ENCODE results near the gene SLC30A10.
"Not testable (repeated sequence)": the region's sequence is repeated elsewhere in the genome, so short reads cannot be mapped to it uniquely, and the experiment has no call there.

The SLC30A10 gene

GRCh38 chr1:219888667-219889066, 39.7 kb downstream of the SLC30A10 start:
- not testable (repeated sequence) for DNase-seq

GRCh38 chr1:219885680-219886079, 42.7 kb downstream of the SLC30A10 start:
- no peak for DNase-seq

GRCh38 chr1:219883400-219884332, 44.7 kb downstream of the SLC30A10 start:
- no peak for DNase-seq

GRCh38 chr1:219882755-219883154, 45.6 kb downstream of the SLC30A10 start:
- DNase-seq, result no peak

GRCh38 chr1:219882096-219882495, 46.3 kb downstream of the SLC30A10 start:
- no peak for DNase-seq

- no peak for DNase-seq
These were observed 47.4 kb downstream of the SLC30A10 start for GRCh38 chr1:219880765-219881457.

GRCh38 chr1:219876798-219877209, 51.6 kb downstream of the SLC30A10 start:
- DNase-seq, result no peak

GRCh38 chr1:219875860-219876259, 52.5 kb downstream of the SLC30A10 start:
- DNase-seq, result no peak

- DNase-seq, result not testable (repeated sequence)
These were observed 55.8 kb downstream of the SLC30A10 start for GRCh38 chr1:219872538-219872937.

GRCh38 chr1:219871427-219872057, 56.8 kb downstream of the SLC30A10 start:
- no peak for DNase-seq

- DNase-seq, result not testable (repeated sequence)
These were observed 59.7 kb downstream of the SLC30A10 start for GRCh38 chr1:219868615-219869014.

Data from NCI-H2171 (cell line).